AG09309 (cell line): ENCODE data around the gene PTPRT.

Experiments
- DNase-seq: peaks from one replicate; pipeline ENCODE4 v3.0.0-alpha.2; 2010; ENCODE audit warnings: low read depth
- H3K4me3 ChIP-seq: 2 replicates; pipeline ENCODE4 v1.5.1; 2011; ENCODE audit warnings: mild to moderate bottlenecking, low read depth, low read length, moderate library complexity; ENCODE audit not compliant: control insufficient read depth
- TF ChIP-seq, protein P1 (sequence below): IDR thresholded peaks from 2 replicates; pipeline ENCODE4 v1.5.1; 2011; ENCODE audit warnings: mild to moderate bottlenecking, low read depth, low read length, inconsistent platforms; ENCODE audit not compliant: insufficient read depth, control insufficient read depth; ENCODE audit errors: missing control alignments

The PTPRT gene

DNA sequence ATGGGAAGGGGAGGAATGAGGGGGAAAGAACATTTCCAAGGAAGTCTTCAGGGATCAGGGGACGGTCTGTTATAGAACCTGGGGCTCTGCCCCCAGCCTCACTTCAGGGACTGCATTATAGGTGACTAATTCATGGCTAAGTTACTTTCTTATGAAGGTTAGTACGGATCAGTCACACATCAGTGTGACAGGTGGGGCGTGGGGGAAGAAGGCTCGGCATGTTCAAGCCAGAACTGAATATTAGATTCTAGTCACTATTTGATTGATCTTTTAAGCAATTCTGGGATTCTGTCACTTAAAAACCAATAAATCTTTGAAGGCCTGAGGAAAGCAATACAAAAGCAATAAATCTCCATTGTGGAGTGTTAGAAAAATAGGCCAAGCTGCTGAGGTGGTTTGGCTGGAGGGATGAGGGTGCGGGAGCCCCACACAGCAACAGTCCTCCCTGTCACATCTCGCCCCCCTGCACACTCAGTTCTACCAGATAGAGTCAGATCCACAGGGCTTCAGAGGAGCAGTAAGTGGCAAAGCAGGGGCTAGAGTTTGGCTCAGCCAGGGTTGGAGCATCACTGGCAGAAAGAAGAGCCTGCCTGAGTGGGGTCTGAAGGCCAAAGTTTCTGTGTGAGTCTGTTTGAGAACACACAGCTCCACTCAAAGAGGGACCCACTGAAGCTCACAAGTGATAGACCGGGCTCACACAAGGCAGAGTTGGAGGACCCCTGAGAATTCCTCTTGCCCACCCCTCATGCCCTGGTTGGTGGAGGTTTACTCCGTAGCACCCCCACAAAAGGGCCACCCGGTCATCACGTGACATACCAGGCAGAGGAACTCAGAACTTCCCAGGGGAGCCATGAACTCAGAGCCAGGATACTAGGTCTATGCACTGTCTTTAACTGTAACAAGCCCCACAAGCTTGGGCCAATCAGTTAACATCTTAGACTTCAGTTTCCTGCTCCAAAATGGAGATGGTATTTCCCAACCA is 843.2 kb downstream of the PTPRT start:
- no peak overlapping the region for H3K4me3 ChIP-seq
- TF ChIP-seq, protein P1, sequence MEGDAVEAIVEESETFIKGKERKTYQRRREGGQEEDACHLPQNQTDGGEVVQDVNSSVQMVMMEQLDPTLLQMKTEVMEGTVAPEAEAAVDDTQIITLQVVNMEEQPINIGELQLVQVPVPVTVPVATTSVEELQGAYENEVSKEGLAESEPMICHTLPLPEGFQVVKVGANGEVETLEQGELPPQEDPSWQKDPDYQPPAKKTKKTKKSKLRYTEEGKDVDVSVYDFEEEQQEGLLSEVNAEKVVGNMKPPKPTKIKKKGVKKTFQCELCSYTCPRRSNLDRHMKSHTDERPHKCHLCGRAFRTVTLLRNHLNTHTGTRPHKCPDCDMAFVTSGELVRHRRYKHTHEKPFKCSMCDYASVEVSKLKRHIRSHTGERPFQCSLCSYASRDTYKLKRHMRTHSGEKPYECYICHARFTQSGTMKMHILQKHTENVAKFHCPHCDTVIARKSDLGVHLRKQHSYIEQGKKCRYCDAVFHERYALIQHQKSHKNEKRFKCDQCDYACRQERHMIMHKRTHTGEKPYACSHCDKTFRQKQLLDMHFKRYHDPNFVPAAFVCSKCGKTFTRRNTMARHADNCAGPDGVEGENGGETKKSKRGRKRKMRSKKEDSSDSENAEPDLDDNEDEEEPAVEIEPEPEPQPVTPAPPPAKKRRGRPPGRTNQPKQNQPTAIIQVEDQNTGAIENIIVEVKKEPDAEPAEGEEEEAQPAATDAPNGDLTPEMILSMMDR, result no peak
- no peak for DNase-seq

- H3K4me3 ChIP-seq, result no peak overlapping the region
- no peak for DNase-seq
- TF ChIP-seq, protein P1, result no peak
Measured at GRCh38 chr20:42341654-42342053, 848.1 kb downstream of the PTPRT start.

DNA sequence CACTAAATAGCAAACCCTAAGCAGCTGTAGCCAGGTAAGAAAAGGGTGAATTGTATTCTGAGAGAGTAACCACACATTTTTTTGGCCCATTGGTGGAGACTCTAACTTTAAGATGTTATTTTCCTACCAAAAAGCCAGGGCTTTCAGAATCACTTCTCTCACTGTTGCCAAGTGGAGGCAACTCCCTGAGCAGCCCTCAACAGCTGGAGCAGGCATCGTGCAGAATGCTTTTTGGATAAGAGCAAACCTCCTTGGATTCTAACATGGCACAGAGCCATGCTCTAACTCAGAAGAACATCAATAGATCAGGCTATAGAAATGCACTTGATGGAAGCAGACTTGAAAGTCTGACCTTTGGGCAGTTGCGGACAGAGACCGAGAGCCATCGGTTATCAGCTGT is 849.3 kb downstream of the PTPRT start:
- no peak for DNase-seq
- no peak overlapping the region for H3K4me3 ChIP-seq
- TF ChIP-seq, protein P1, result no peak

DNA sequence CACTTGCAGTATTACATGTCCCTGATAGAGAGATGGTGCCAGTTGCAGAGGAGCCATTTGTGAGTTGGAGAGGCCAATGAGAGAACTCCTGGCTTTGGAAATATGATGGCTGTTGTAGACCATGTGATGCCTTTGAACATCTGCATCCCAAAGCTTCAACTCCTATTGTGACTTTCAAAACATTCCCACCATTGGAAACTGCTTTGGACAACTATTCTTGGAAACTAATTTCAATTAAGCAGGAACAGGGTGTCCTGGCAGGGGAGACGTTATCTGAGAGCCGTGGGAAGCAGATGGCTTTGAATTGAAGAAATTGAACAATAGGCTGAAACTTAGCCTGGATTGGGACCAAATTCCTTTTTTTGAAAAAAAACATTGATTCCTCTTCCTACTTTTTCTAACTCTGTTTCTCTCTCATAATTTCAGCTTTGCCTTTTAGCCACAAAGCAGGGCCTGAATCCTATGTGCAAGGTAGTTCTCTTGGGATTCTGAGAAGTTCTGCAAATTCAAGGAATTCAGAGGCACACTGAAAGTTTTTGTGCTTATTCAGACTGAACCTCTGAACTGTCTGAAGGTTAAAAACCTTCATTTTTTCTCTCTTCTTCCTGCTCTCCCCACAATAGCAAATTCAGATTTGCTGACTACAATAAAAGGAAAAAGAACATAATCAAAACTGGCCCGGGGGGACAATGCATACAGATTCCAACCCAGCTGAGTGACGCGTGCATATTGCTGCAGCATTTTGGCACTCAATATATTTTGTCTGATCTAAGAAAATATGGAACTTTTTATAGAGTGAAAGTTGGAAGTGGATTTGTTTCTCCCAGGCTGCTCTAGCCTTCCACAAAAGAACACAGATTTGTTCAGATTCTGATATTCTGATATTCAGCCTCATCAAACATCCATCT is 851.2 kb downstream of the PTPRT start:
- no peak for DNase-seq
- no peak overlapping the region for H3K4me3 ChIP-seq
- TF ChIP-seq, protein P1, result no peak

DNA sequence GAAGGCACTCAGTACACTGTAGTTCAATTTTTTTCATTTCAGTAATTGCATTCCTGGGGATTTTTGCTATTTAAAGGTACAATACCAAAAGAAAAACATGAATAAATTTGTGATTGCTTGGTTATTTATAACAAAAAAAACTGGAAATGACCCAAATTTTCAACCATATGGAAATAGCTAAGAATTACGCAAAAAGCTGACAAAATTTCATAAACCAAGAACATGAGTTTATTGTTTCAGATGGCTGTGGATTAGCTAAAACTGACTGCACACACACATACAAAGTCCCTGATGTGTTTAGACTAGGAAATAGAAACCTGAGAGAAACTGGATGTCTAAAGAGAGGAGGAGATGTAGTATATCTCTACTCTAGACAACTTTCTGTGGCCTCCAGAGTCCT is 853.1 kb downstream of the PTPRT start:
- TF ChIP-seq, protein P1, result no peak
- no peak overlapping the region for H3K4me3 ChIP-seq
- DNase-seq, result no peak

DNA sequence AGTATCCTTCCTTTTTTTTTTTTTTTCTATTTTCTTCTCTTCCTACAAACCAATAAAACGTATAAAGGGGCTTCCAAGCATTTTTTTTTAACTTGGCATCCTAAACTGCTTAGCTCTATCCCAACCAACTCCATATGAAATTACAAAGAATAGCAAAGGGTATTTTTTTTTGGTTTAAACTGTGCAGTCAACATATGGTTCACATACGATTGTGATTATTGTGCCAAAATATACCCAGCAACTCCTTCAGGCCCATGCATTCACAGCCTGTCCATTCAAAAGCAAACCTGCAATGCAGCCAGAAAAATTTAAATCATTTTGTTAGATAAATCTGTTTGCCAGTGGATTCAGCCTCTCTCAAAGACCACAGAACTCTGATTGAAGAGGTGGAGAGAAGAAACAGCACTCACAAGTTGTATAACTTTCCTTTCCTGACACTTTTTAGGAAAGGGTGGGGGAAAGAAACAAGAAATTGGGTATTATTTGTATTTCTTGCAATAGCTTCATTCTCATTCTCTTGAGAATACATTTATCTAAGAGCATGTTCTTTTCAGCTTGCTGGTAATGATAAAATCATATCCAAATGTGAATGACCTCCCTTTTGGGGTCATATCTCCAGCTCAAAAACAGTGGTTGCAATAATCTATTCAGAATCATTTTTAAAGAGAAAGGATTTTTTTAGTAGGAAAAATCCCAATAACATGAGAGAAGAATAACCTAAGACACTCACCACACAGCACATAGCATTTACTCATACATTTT is 870.3 kb downstream of the PTPRT start:
- DNase-seq, result no peak
- TF ChIP-seq, protein P1, result no peak

More for the DNA sequence above, 870.3 kb downstream of the PTPRT start:
- no peak overlapping the region for H3K4me3 ChIP-seq
